PC-3 (cell line): ENCODE measurements around the gene MMP7. TPM values are rescaled to one million over a fixed set of nuclear protein-coding genes. Genes with fewer than 3 reads are reported as not detected.

Experiments used
- ATAC-seq: fragments of 200-7000 bp; cut with Tn5 transposase; 2 replicates; pipeline ENCODE4 v1.9.1; 2020; ENCODE audit warnings: mild to moderate bottlenecking, moderate library complexity
- BruUV-seq: library from RNA; stranded (reverse); fragments of 400-500 nt; replicated peaks from 2 replicates; lab custom pipeline; 2021; lab: Mats Ljungman, UMichigan
- CTCF ChIA-PET: fragments of 300-600 bp; sonication (Branson Sonifier 250); formaldehyde crosslinking; loops from one replicate; lab custom pipeline; 2022; ENCODE audit warnings: antibody characterized with exemption; lab: Charles Lee
- POLR2A ChIA-PET: fragments of 300-600 bp; sonication (Branson Sonifier 250); formaldehyde crosslinking; loops from one replicate; lab custom pipeline; 2022; ENCODE audit warnings: antibody characterized with exemption; ENCODE audit not compliant: unreplicated experiment; lab: Charles Lee
- DNase-seq: peaks from one replicate; pipeline ENCODE4 v3.0.0-alpha.2; 2015
- H2AFZ ChIP-seq: fragments of 300-600 bp; sonication (generic); 2 replicates; pipeline ENCODE4 v1.6.0; 2016; ENCODE audit warnings: antibody characterized with exemption, low read length
- H3F3A ChIP-seq: fragments of 300-600 bp; sonication (generic); one replicate; pipeline ENCODE4 v1.6.0; 2017; ENCODE audit warnings: antibody characterized with exemption, low read length, control low read depth, mild to moderate bottlenecking; ENCODE audit not compliant: unreplicated experiment
- H3K27ac ChIP-seq: fragments of 300-600 bp; sonication (generic); 2 replicates; pipeline ENCODE4 v1.5.1; 2016; ENCODE audit warnings: mild to moderate bottlenecking, low read length
- H3K27me3 ChIP-seq: fragments of 300-600 bp; sonication (generic); 2 replicates; pipeline ENCODE4 v1.6.1; 2016; ENCODE audit warnings: low read length, mixed read lengths
- H3K36me3 ChIP-seq: fragments of 300-600 bp; sonication (generic); 2 replicates; pipeline ENCODE4 v1.6.1; 2016; ENCODE audit warnings: low read depth, mixed run types, low read length, mixed read lengths
- H3K4me1 ChIP-seq: fragments of 300-600 bp; sonication (generic); 2 replicates; pipeline ENCODE4 v1.5.1; 2016; ENCODE audit warnings: low read length; ENCODE audit not compliant: insufficient read depth
- H3K4me2 ChIP-seq: fragments of 300-600 bp; sonication (generic); 2 replicates; pipeline ENCODE4 v1.6.0; 2016; ENCODE audit warnings: low read length
- H3K4me3 ChIP-seq: fragments of 300-600 bp; sonication (generic); 2 replicates; pipeline ENCODE4 v1.5.1; 2016; ENCODE audit warnings: mild to moderate bottlenecking, low read length, mixed read lengths
- H3K79me2 ChIP-seq: fragments of 300-600 bp; sonication (generic); 2 replicates; pipeline ENCODE4 v1.6.1; 2017; ENCODE audit warnings: low read length, mixed read lengths
- H3K9ac ChIP-seq: fragments of 300-600 bp; sonication (generic); 2 replicates; pipeline ENCODE4 v1.6.0; 2016; ENCODE audit warnings: mild to moderate bottlenecking, low read length
- H3K9me2 ChIP-seq: fragments of 300-600 bp; sonication (generic); replicated peaks from 2 replicates; pipeline ENCODE4 v1.6.1; 2016; ENCODE audit warnings: mixed run types, low read length, mixed read lengths
- H3K9me3 ChIP-seq: fragments of 300-600 bp; sonication (generic); 2 replicates; pipeline ENCODE4 v1.6.1; 2016; ENCODE audit warnings: low read length, mixed read lengths
- H4K20me1 ChIP-seq: fragments of 300-600 bp; sonication (generic); 2 replicates; pipeline ENCODE4 v1.6.1; 2016; ENCODE audit warnings: low read length, mixed read lengths
- EZH2 ChIP-seq: fragments of 300-600 bp; sonication (generic); IDR thresholded peaks from one replicate; pipeline ENCODE4 v1.6.1; 2017; ENCODE audit warnings: antibody characterized with exemption, mild to moderate bottlenecking, low read length; ENCODE audit not compliant: unreplicated experiment
- EZH2phosphoT487 ChIP-seq: fragments of 300-600 bp; sonication (generic); IDR thresholded peaks from 2 replicates; pipeline ENCODE4 v1.6.1; 2018; ENCODE audit warnings: mild to moderate bottlenecking, antibody characterized with exemption, low read length, borderline replicate concordance
- intact Hi-C: fragments of 100-400 bp; cut with micrococcal nuclease; formaldehyde crosslinking; loops from 2 replicates; pipeline ENCODE4 v1.9.0; 2023
- total RNA-seq: library from RNA; depleted of rRNA; stranded (reverse); fragments of >200 nt; gene quantifications from 2 replicates; pipeline ENCODE4 v1.2.3, GENCODE V29; 2014
- TF ChIP-seq, protein P1 (sequence below): fragments of 300-600 bp; sonication (generic); conservative IDR thresholded peaks from 2 replicates; pipeline ENCODE4 v1.5.1; 2017; ENCODE audit warnings: antibody characterized with exemption, low read depth, mild to moderate bottlenecking, low read length

MMP7 gene
- total RNA-seq, 1 experiment from 2014 or later = 0.18 TPM

DNA sequence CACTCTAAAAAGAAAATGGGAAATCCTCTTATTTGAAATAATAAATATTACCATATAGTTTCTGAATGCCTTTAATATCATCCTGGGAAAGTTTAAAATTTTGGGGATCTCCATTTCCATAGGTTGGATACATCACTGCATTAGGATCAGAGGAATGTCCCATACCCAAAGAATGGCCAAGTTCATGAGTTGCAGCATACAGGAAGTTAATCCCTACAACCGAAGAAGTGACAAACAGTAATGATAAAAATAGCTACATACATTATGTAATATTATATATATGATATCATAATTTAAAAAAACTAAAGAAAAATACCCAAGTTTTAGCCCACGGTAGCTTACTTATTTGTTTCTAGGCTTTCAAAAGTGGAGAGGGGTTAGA, 7.4 kb downstream of the MMP7 start:
- Histone ChIP-seq H3K4me3 (no peak overlapping the region), H2AFZ (no peak overlapping the region), H4K20me1 (no peaks in the 10 kb centered on the region), H3K4me1 (0 out of 2 replicates have a peak, but pooled peaks cover 9% of the 10 kb centered on the region), H3K27ac (no peak overlapping the region), H3K27me3 (no peaks in the 10 kb centered on the region), H3K4me2 (no peak overlapping the region), H3K36me3 (no peaks in the 10 kb centered on the region), H3K79me2 (no peaks in the 10 kb centered on the region), H3K9ac (no peak overlapping the region), H3K9me2 (no peaks in the 10 kb centered on the region), H3K9me3 (no peaks in the 10 kb centered on the region), H3F3A (no peaks in the 10 kb centered on the region)
- TF ChIP-seq EZH2 = no peak
- TF ChIP-seq EZH2phosphoT487 = no peak
- TF ChIP-seq, protein P1, sequence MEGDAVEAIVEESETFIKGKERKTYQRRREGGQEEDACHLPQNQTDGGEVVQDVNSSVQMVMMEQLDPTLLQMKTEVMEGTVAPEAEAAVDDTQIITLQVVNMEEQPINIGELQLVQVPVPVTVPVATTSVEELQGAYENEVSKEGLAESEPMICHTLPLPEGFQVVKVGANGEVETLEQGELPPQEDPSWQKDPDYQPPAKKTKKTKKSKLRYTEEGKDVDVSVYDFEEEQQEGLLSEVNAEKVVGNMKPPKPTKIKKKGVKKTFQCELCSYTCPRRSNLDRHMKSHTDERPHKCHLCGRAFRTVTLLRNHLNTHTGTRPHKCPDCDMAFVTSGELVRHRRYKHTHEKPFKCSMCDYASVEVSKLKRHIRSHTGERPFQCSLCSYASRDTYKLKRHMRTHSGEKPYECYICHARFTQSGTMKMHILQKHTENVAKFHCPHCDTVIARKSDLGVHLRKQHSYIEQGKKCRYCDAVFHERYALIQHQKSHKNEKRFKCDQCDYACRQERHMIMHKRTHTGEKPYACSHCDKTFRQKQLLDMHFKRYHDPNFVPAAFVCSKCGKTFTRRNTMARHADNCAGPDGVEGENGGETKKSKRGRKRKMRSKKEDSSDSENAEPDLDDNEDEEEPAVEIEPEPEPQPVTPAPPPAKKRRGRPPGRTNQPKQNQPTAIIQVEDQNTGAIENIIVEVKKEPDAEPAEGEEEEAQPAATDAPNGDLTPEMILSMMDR = no peak
- ATAC-seq (no peak), DNase-seq (no peak)
- ChIA-PET CTCF (no interaction called here), POLR2A (no interaction called here)
- intact Hi-C loops = no loop called here
- no TSS peak for BruUV-seq

DNA sequence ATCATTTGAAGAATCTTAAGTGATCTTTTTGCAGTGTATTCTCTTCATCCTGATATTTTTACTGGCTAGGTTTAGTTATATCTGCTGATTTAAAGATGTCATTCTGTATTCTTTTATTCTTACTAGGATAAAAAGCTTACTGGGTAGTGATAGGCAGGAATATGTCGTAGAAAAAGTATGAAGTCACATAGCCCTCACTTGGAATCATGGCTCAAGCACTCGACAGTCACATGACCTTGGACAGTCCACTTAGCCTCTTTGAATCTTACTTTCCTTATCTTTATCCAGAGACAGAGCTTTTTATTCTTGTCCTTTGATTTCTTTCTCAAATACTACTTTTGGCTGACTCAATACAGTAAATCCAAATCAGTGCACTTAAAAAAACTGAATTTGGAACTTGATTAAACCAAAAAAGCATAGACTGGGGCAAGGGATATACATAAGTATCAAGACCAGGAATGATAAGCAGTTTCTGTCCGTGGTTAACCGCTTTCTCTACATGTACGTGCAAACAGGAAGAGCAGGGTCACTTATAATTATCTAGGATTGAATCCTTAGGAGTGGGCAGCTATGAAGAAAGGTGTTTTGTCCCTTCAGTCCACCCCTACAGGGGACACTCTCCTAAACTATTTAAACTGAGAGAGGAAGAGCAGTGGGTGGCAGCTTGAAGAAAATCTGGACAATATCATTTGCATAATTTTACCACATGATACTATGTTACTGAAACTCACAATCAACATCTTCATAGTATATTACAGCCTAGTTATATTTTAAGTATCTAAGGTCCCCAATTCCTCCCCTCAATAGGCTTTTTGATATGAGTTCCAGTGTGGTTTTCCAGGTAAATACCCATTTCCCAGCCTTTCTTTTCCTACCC, 8.0 kb downstream of the MMP7 start:
- no peak for ATAC-seq
- Histone ChIP-seq H3K79me2 (no peaks in the 10 kb centered on the region), H2AFZ (no peak overlapping the region), H3K4me2 (no peak overlapping the region), H3K27ac (no peak overlapping the region), H3K4me1 (0 out of 2 replicates have a peak, but pooled peaks cover 2% of the 10 kb centered on the region), H3F3A (no peaks in the 10 kb centered on the region), H3K4me3 (no peak overlapping the region), H3K9me2 (no peaks in the 10 kb centered on the region), H3K27me3 (no peaks in the 10 kb centered on the region), H3K9me3 (no peaks in the 10 kb centered on the region), H3K9ac (no peak overlapping the region), H4K20me1 (no peaks in the 10 kb centered on the region), H3K36me3 (no peaks in the 10 kb centered on the region)
- intact Hi-C loops = no loop called here
- no peak for DNase-seq
- TF ChIP-seq EZH2phosphoT487 (no peak), EZH2 (no peak)
- TF ChIP-seq, protein P1 = no peak
- ChIA-PET CTCF (no interaction called here), POLR2A (no interaction called here)
- BruUV-seq = no TSS peak

DNA sequence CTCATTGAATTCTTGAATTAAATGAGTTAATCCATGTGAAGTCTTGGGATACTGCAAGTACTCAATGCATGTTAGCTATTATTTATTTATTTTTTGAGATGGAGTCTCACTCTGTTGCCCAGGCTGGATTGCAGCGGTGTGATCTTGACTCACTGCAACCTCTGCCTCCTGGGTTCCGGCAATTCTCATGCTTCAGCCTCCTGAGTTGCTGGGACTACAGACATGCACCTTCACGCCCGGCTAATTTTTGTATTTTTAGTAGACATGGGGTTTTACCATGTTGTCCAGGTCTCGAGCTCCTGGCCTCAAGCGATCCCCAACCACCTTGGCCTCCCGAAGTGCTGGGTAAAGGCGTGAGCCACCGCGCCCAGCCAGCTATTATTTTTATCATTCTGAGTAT, 9.4 kb downstream of the MMP7 start:
- intact Hi-C loops = no loop called here
- Histone ChIP-seq H3K4me2 (no peak overlapping the region), H3F3A (no peaks in the 10 kb centered on the region), H3K27me3 (no peaks in the 10 kb centered on the region), H4K20me1 (no peaks in the 10 kb centered on the region), H3K9me3 (no peaks in the 10 kb centered on the region), H3K9ac (no peak overlapping the region), H3K27ac (no peak overlapping the region), H3K36me3 (no peaks in the 10 kb centered on the region), H3K79me2 (no peaks in the 10 kb centered on the region), H3K4me3 (no peak overlapping the region), H3K4me1 (no peaks in the 10 kb centered on the region), H2AFZ (no peak overlapping the region), H3K9me2 (no peaks in the 10 kb centered on the region)
- TF ChIP-seq, protein P1 = no peak
- no peak for TF ChIP-seq EZH2phosphoT487
- no peak for TF ChIP-seq EZH2
- ATAC-seq (no peak), DNase-seq (no peak)
- no TSS peak for BruUV-seq
- ChIA-PET CTCF (no interaction called here), POLR2A (no interaction called here)
